Stimulated activated CD8-positive, alpha-beta memory T cell treated with anti-CD3 and anti-CD28 coated beads, Interleukin-7, amount 100 ng/mL, for 4 hours (primary cell): Measurements from ENCODE around the gene ITPRIPL1.
"Not testable (repeated sequence)": the region's sequence is repeated elsewhere in the genome, so short reads cannot be mapped to it uniquely, and the experiment has no call there.

Experiments
- DNase-seq, 2 donors: peaks; one replicate each; pipeline ENCODE4 v3.0.0-alpha.2; 2020; ENCODE audit warnings: low read depth in 2 of 2

ITPRIPL1 gene

DNA sequence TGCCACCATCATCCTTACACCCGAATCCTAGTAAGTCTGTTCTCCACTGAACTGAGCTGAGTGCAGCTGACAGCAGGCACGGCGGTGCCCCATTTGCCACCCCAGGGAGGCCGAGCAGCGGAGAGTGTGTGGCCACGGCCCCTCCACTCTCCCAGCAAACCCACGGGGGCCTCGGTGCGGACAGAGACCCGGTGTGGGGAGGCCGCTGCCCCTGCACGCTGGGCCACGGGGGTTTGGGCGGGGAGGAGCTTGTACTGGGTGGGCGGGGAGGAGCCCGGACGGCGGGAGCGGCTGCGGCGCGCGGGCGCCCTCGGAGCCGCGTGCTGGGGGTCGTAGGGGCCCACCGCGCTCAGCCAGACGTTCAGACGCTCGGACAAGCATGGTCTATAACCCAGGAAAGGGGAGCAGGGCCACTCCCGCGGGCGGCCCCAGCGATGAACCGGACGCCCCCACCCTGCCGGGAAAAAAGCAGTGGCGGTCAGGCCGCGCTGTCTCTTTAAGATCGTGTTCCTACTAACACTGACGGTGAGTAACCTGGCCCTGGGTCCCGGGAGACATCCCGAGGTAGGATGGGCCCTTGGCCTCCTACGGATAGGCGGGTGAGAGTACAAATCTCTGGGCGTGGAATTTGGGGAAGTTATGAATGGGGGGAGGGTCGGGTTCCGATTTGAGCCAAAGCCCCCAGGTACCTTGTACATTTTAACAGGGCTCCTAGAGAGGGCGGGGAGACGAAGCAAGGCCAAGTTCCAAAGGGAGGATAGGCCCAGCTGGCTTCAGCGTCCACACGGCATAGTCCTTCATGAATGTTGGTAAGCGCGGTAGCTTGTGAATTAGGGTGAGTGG lies at the start of gene ITPRIPL1:
ITPRIPL1 (plus strand) TSS at position 277 of the 843 bp plus-strand sequence; CDS start at position 800, 523 bp downstream.
- DNase-seq, result peak in 1 of 2 donors; percentile 32

- no peak for DNase-seq
Measured at GRCh38 chr2:96276787-96277499, 48.2 kb upstream of the ITPRIPL1 start.

DNA sequence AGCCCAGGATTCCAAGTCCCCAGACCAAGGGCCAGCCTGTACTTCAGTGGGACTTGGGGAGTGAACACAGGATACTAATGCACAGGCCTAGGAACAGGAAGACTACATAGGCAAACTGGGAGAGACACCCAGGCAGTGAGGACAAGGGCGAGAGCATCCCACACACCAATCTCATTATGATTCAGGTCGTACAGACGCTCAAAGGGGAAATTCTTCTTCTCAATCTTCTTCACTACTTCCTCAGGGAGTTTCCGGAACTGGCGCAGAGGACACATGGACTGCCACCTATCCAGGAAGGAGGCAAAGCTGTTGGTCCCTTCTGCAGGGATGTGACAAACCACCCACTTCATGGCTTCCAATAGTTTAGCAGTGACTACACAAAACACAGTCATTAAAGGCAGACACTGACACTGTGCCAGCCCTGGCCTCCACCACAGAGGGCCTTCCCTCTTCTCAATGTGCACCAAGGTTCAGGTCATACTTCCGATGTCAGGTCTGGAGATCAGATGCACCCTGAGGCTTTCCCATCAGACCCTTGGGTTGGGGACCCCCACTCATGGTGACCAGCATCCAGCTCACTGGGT lies 37.8 kb upstream of the ITPRIPL1 start:
- no peak for DNase-seq

- DNase-seq, result no peak
Measured at GRCh38 chr2:96291751-96292150, 33.4 kb upstream of the ITPRIPL1 start.

DNA sequence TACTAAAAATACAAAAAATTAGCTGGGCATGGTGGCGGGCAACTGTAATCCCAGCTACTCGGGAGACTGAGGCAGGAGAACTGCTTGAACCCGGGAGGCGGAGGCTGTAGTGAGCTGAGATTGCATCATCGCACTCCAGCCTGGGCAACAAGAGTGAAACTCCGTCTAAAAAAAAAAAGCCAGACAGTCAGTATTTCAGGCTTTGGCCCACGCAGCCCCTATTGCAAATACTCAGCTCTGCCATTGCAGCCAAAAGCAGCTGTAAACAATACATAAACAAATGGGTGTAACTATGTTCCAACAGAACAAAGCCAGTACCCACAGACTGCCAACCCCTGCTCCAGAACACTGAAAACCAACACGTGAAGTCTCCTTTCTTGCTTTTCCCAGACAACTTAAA lies 30.8 kb upstream of the ITPRIPL1 start:
- not testable (repeated sequence) for DNase-seq

GRCh38 chr2:96296925-96297324 lies 28.2 kb upstream of the ITPRIPL1 start:
- no peak for DNase-seq

GRCh38 chr2:96301865-96302264 lies 23.3 kb upstream of the ITPRIPL1 start:
- DNase-seq, result no peak

DNA sequence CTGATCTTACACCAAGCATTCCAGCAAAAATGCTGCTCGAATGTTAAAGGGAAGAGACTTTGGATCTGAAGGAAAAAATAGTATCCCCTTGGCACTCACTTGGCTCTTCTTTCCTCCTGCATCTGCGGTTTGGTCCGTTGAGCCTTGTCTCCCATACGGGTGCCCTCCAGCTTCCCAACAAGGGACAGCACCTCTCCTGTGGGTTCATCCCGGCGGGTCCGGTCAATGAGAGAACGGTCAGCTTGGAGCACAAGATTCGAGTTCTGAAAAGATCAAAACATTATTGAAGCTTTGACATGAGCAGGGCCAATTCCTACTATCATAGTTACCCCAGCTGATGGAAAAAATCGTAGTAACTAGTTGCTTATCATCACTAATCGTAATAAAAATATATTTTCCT lies 20.5 kb upstream of the ITPRIPL1 start:
- no peak for DNase-seq

DNA sequence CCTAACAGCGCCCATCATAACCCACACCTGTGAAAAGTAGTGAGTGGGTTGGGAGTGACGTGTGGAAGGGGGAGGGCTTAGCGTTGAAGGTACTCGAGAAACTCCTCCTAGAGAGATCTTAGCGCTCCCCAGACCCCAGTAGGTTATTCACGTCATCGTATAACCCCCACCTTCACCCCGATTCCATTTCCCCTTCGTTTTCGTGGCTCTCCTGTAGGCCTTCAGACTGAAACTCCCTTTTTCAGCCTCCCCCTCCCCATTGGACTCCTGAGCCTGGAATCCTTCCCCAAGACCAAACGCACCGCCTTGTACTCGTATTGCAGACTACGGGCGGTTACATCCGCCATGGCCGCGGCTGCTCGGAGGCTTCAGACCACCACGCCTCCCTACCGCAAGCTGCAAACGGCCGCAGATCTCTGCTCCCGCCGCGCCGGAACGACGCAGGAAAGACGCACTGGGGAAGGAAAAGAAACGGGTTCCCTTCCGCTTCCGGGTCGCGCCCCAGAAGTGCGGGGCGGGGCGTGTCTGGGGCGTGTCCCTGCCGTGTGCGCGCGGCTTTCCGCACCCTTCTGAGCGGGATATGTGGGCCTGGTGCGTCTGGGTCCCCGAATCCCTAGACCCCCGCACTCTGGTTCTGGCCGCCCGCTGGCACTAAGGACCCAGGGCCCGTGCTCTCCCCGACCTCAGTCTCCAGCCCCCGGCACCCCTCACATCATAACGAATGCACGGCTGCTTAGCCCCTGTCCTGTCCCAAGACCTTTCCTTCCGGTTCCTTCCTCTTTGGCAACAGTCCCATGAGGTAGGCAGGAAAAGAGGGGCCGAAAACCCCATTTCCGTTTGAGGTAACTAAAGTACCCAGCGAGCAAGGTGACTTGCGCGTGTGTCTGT lies 19.8 kb upstream of the ITPRIPL1 start, which contains the start of gene SNRNP200:
SNRNP200 (minus strand) TSS at position 456 of the 888 bp plus-strand sequence; CDS start at position 347, 109 bp downstream.
- peak; percentile 79 to 83 for DNase-seq

GRCh38 chr2:96305979-96306308 lies 19.2 kb upstream of the ITPRIPL1 start:
- DNase-seq, result no peak

- DNase-seq, result no peak
Measured at GRCh38 chr2:96306370-96306769, 18.7 kb upstream of the ITPRIPL1 start.

GRCh38 chr2:96308248-96308647 lies 16.9 kb upstream of the ITPRIPL1 start:
- no peak for DNase-seq

DNA sequence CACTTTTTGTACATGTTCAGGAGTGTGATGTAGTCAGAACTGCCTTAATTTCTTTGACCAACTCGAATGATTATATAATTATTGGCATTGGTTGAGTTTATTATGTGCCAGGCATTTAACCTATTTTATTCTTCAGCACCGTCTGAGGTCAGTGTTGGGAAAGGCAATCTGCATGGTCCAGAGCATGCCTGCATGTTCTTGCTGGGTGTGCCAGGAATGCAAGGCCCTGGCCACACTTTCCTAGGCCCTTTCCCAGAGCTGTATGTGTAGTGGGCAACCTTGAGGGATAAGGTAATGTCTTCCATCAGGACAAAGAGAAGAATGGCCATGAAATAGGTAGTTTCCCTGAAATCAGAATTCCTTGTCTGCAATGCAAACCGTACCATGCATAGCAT lies 10.1 kb upstream of the ITPRIPL1 start:
- DNase-seq, result no peak

DNA sequence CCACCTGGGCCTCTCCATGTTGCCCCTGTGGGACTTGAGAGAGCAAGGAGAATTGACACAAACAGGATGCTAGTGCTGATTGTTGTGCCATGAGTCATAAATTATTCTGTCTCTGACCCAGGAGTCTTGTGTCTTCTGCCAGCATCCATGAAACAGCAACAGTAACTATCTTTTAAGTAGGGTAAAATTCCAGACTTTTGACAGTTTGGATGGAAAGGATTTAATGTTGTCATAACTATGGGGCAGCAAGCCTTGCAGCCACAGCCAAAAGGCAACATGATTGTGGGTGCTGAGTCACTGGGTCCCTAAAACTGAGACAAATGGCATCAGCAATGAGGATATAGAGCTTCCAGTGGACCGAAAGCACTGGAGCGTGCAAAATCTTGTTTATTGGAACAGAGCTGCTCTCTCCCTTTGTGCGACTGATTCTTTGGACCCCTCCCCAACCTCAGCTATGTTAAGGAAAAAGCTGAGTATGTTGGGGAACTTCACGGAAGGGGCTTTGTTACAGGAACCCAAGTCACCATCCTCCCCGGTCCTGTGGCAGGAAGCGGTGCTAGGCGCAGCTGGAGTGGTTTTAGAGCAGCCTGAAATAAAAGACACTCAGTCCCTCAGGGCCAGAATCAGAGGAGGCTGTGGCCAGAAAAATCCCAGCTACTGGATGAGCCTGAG lies 9.6 kb upstream of the ITPRIPL1 start:
- peak in 1 of 2 donors; percentile 20 for DNase-seq

DNA sequence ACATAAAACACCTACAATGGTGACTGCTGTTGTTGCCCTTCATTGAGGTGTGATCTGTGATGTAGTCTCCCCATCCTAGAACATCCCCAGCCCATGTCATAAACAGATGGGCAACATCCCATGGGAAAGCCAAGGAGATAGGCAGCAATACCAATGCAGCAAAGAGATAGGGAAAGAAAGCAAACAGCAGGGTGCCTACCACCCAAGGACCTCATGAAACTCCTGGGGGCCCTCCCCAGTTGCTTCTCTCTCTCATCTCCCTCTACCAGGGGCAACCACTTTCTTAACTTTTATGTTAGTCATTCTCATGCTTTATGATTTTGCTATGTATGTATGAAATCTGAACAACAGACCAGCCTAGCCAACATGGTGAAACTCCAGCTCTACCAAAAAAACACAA lies 8.1 kb upstream of the ITPRIPL1 start:
- no peak for DNase-seq

GRCh38 chr2:96317584-96317997 lies 7.5 kb upstream of the ITPRIPL1 start:
- DNase-seq, result no peak

GRCh38 chr2:96318723-96319122 lies 6.4 kb upstream of the ITPRIPL1 start:
- no peak for DNase-seq

- no peak for DNase-seq
Measured at GRCh38 chr2:96319396-96319795, 5.7 kb upstream of the ITPRIPL1 start.

- no peak for DNase-seq
Measured at GRCh38 chr2:96320326-96320725, 4.8 kb upstream of the ITPRIPL1 start.

GRCh38 chr2:96320728-96321622 lies 4.1 kb upstream of the ITPRIPL1 start:
- DNase-seq, result no peak
